Fibroblast of the conjunctiva (primary cell): ENCODE measurements around the gene VSIG10.

Experiments used
- DNase-seq: peaks from one replicate; pipeline ENCODE4 v3.0.0-alpha.2; 2010; ENCODE audit warnings: low read depth

The VSIG10 gene

GRCh38 chr12:118059341-118060191 is 44.2 kb downstream of the VSIG10 start:
- no peak for DNase-seq

- DNase-seq = no peak
These were observed 44.9 kb downstream of the VSIG10 start for GRCh38 chr12:118058881-118059280.

GRCh38 chr12:118058227-118058626 is 45.6 kb downstream of the VSIG10 start:
- DNase-seq = no peak

GRCh38 chr12:118055865-118056773 is 47.7 kb downstream of the VSIG10 start:
- DNase-seq = no peak

GRCh38 chr12:118055144-118055557 is 48.7 kb downstream of the VSIG10 start:
- no peak for DNase-seq

- no peak for DNase-seq
These were observed 50.5 kb downstream of the VSIG10 start for GRCh38 chr12:118053071-118053985.

- DNase-seq = peak; percentile 81
These were observed 51.3 kb downstream of the VSIG10 start for GRCh38 chr12:118052324-118053070.

GRCh38 chr12:118050972-118051910 is 52.6 kb downstream of the VSIG10 start:
- no peak for DNase-seq

- no peak for DNase-seq
These were observed 57.4 kb downstream of the VSIG10 start for GRCh38 chr12:118046430-118046829.

- no peak for DNase-seq
These were observed 59.2 kb downstream of the VSIG10 start for GRCh38 chr12:118044577-118044976.

GRCh38 chr12:118044075-118044474 is 59.7 kb downstream of the VSIG10 start:
- no peak for DNase-seq

- DNase-seq = no peak
These were observed 61.7 kb downstream of the VSIG10 start for GRCh38 chr12:118042091-118042490.

- no peak for DNase-seq
These were observed 65.7 kb downstream of the VSIG10 start for GRCh38 chr12:118038137-118038536.

- no peak for DNase-seq
These were observed 67.0 kb downstream of the VSIG10 start for GRCh38 chr12:118036672-118037411.

- no peak for DNase-seq
These were observed 68.4 kb downstream of the VSIG10 start for GRCh38 chr12:118035190-118036041.

GRCh38 chr12:118034429-118035189 is 69.2 kb downstream of the VSIG10 start:
- no peak for DNase-seq

GRCh38 chr12:118033902-118034301 is 69.9 kb downstream of the VSIG10 start:
- no peak for DNase-seq
